Measurements from ENCODE around the gene MRPS15. TPM values are rescaled to one million over a fixed set of nuclear protein-coding genes. Genes with fewer than 3 reads are reported as not detected.
A peak's percentile ranks its signal among the peaks of the same experiment; 100 is the strongest.
"Not testable (repeated sequence)": the region's sequence is repeated elsewhere in the genome, so short reads cannot be mapped to it uniquely, and the experiment has no call there.

The MRPS15 gene
- total and polyA plus RNA-seq, 12 donors, result 86.1 to 505 (median 108) TPM

DNA sequence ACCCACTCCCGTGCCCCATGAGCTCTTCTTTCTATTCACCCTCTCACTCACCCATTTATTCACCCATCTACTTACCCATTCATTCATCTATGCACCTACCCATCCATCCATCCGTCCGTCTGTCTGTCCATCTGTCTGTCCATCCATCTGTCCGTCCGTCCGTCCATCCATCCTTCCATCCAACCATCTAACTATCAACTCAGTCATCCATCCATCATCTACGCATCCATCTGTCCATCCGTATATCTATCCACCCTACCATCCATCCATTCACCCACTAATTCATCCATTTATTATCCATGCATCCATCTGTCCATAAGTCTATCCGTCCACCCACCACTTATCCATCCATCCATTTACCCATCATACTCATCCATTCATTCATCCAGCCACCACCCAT, 29.3 kb upstream of the MRPS15 start:
- Histone ChIP-seq H3K27me3 (peaks cover 0 to 38% (median 6%) of the 10 kb centered on the region in 7 donors), H3K36me3 (no peaks in the 10 kb centered on the region), H3K9me3 (no peaks in the 10 kb centered on the region), H3K4me3 (no peak overlapping the region), H3K4me1 (no peaks in the 10 kb centered on the region), H3K27ac (no peak overlapping the region)
- intact Hi-C loops (cut with DNase I), result no loop called here
- ATAC-seq (no peak), DNase-seq (no peak)
- 92 to 94% methylated on average over 9 of the region's 9 CpGs for WGBS, 2 donors
- TF ChIP-seq, protein P1, sequence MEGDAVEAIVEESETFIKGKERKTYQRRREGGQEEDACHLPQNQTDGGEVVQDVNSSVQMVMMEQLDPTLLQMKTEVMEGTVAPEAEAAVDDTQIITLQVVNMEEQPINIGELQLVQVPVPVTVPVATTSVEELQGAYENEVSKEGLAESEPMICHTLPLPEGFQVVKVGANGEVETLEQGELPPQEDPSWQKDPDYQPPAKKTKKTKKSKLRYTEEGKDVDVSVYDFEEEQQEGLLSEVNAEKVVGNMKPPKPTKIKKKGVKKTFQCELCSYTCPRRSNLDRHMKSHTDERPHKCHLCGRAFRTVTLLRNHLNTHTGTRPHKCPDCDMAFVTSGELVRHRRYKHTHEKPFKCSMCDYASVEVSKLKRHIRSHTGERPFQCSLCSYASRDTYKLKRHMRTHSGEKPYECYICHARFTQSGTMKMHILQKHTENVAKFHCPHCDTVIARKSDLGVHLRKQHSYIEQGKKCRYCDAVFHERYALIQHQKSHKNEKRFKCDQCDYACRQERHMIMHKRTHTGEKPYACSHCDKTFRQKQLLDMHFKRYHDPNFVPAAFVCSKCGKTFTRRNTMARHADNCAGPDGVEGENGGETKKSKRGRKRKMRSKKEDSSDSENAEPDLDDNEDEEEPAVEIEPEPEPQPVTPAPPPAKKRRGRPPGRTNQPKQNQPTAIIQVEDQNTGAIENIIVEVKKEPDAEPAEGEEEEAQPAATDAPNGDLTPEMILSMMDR (IDR thresholded peaks at IDR 0.05), result no peak

DNA sequence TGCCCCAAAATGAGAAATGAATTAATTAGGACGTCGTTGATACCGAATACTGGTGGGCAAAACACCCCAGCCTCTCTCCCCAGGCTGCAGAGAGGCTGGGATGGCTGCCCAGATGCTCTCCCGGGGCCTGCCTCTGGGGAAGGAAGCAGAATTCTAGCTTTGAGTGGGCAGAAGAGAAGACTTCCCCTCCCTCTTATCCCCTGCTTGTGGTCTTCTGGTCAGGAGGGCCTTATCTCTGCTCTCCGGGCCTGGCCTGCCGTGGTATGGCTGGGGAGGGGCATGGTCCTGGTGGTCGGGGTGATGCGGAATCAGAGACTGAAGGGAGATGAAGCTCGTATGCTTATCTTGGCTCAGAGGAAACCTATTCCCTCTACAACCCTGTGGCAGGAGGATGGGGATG, 28.3 kb upstream of the MRPS15 start:
- intact Hi-C loops (cut with DNase I), result no loop called here
- Histone ChIP-seq H3K9me3 (no peaks in the 10 kb centered on the region), H3K4me1 (peaks cover 0 to 4% (median 0%) of the 10 kb centered on the region in 9 donors), H3K27ac (no peak overlapping the region), H3K27me3 (peaks cover 0 to 35% (median 6%) of the 10 kb centered on the region in 7 donors), H3K4me3 (no peak overlapping the region), H3K36me3 (no peaks in the 10 kb centered on the region)
- 19 to 20% methylated on average over 9 of the region's 9 CpGs for WGBS, 2 donors
- DNase-seq (no peak), ATAC-seq (no peak)
- TF ChIP-seq, protein P1 (IDR thresholded peaks at IDR 0.05), result no peak

DNA sequence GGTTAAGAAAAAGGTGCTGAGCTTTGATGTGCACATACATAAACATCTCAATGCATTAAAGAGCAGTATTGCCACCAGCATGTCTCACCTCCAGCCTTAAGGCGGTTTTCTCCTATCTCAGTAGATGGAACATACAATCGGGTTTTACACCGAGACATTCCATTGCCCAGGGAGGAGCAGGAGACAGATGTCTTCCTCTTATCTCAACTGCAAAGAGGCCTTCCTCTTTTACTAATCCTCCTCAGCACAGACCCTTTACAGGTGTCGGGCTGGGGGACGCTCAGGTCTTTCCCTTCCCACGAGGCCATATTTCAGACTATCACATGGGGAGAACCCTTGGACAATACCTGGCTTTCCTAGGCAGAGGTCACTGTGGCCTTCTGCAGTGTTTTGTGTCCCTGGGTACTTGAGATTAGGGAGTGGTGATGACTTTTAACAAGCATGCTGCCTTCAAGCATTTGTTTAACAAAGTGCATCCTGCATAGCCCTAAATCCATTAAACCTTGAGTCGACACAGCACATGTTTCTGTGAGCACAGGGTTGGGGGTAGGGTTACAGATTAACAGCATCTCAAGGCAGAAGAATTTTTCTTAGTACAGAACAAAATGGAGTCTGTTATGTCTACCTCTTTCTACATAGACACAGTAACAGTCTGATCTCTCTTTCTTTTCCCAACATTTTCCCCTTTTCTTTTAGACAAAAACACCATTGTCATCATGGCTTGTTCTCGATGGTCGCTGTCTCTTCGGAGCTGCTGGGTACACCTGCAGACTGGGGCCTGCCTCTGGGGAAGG, 25.3 kb upstream of the MRPS15 start:
- H3K9me3 ChIP-seq; intact Hi-C loops (cut with DNase I); H3K36me3 ChIP-seq; ATAC-seq; H3K27ac ChIP-seq; H3K4me3 ChIP-seq; DNase-seq: not testable (repeated sequence)
- 49 to 61% methylated on average over 10 of the region's 10 CpGs for whole genome bisulfite sequencing, 2 donors
- Histone ChIP-seq H3K4me1 (peaks cover 0 to 28% (median 0%) of the 10 kb centered on the region in 9 donors), H3K27me3 (peaks cover 0 to 24% (median 5%) of the 10 kb centered on the region in 7 donors)

DNA sequence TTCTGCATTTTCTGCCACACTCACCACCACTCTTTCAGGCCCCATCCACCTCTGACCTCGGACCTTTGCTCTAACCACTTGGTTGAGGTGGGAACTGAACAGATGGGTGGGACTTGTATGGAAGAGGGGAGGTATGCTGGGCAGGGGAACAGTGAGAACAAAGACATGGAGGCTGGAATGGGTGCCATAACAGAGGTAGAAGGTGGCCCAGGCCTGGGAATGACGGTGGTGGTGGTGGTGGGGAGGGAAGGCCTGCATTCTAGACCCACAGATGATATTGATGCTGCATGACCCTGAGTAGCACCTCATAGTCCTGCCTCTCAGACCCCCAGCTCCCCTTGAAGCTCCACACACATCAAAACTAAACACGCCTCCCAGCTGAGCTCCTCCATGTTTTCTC, 23.7 kb upstream of the MRPS15 start:
- 80 to 89% methylated on average over 3 of the region's 3 CpGs for WGBS, 2 donors
- intact Hi-C loops (cut with DNase I), result no loop called here
- Histone ChIP-seq H3K27ac (peak overlapping the region in 1 of 10 donors; percentile 86), H3K4me1 (peaks cover 0 to 31% (median 0%) of the 10 kb centered on the region in 9 donors), H3K4me3 (no peak overlapping the region), H3K36me3 (no peaks in the 10 kb centered on the region), H3K9me3 (no peaks in the 10 kb centered on the region), H3K27me3 (peaks cover 0 to 10% (median 5%) of the 10 kb centered on the region in 7 donors)
- TF ChIP-seq, protein P1 (IDR thresholded peaks at IDR 0.05), result no peak
- DNase-seq, result no peak
- ATAC-seq, result peak in 1 of 8 donors; percentile 30

DNA sequence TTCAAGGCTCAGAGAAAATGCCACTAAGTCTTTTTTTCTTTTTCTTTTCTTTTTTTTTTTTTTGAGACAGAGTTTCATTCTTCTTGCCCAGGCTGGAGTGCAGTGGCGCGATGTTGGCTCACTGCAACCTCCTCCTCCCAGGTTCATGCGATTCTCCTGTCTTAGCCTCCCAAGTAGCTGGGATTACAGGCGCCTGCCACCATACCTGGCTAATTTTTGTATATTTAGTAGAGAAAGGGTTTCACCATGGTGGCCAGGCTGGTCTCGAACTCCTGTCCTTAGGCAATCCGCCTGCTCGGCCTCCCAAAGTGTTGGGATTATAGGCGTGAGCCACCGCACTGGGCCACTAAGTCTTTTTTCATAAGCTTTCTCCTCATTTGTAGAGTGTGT, 23.1 kb upstream of the MRPS15 start:
- H3K4me3 ChIP-seq; H3K27me3 ChIP-seq; DNase-seq; ATAC-seq; intact Hi-C loops (cut with DNase I); H3K9me3 ChIP-seq; H3K36me3 ChIP-seq: not testable (repeated sequence)
- H3K4me1 ChIP-seq, result peaks cover 0 to 33% (median 0%) of the 10 kb centered on the region in 9 donors
- peak overlapping the region in 1 of 10 donors; percentile 86 for H3K27ac ChIP-seq
- 90 to 93% methylated on average over 9 of the region's 9 CpGs for WGBS, 2 donors

Data from heart right ventricle (tissue), 16 donors.